ENCODE measurements around the gene CEP135.
A peak's percentile ranks its signal among the peaks of the same experiment; 100 is the strongest.
"Not testable (repeated sequence)": the region's sequence is repeated elsewhere in the genome, so short reads cannot be mapped to it uniquely, and the experiment has no call there.

CEP135 gene, protein sequence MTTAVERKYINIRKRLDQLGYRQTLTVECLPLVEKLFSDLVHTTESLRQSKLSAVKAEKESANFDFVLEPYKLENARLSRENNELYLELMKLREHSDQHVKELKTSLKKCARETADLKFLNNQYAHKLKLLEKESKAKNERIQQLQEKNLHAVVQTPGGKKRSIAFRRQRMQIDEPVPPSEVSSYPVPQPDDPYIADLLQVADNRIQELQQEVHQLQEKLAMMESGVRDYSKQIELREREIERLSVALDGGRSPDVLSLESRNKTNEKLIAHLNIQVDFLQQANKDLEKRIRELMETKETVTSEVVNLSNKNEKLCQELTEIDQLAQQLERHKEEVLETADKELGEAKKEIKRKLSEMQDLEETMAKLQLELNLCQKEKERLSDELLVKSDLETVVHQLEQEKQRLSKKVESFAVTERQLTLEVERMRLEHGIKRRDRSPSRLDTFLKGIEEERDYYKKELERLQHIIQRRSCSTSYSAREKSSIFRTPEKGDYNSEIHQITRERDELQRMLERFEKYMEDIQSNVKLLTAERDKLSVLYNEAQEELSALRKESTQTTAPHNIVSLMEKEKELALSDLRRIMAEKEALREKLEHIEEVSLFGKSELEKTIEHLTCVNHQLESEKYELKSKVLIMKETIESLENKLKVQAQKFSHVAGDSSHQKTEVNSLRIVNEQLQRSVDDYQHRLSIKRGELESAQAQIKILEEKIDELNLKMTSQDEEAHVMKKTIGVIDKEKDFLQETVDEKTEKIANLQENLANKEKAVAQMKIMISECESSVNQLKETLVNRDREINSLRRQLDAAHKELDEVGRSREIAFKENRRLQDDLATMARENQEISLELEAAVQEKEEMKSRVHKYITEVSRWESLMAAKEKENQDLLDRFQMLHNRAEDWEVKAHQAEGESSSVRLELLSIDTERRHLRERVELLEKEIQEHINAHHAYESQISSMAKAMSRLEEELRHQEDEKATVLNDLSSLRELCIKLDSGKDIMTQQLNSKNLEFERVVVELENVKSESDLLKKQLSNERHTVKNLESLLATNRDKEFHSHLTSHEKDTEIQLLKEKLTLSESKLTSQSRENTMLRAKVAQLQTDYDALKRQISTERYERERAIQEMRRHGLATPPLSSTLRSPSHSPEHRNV

DNA sequence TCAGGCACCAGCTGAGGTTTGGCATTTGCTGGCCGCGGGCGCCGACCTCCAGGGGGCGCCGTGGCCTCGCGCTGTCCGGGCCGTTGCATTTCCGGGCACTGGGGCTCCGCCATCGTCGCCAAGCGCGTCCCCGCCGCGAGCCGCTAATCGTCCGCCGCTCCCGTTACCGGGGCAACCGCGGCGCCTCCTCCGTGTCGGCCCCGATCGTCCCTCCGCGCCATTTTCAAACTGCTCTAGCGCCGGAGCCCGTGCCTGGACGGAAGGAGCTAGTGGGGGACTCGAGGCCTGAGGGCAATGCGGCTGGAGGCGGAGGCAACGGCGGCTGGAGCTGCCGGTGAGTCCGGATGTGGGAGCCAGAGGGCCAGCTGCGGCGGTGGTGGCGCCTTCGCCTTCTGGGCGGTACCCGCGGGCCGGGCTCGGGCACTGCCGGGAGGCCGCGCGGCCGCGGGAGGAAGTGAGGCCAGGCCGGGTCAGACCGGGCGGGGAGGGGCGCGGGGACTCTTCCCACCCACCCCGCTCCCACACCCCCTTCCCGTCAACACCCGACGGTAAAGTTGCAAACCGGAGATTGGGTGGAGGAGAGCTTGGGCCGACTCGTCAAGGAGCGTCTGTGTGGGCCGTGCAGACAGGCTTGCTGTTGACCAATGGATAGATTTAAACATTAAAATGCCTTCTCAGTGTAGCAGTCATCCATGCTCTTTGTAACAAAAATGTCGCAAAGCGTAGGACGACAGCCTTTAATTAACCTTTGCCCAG lies at the start of gene CEP135:
Gene CEP135 (plus strand): TSS at position 220 of the 756 bp plus-strand sequence. CDS start 3,186 bp downstream, outside the sequence.
- peak; percentile 92 for DNase-seq

DNA sequence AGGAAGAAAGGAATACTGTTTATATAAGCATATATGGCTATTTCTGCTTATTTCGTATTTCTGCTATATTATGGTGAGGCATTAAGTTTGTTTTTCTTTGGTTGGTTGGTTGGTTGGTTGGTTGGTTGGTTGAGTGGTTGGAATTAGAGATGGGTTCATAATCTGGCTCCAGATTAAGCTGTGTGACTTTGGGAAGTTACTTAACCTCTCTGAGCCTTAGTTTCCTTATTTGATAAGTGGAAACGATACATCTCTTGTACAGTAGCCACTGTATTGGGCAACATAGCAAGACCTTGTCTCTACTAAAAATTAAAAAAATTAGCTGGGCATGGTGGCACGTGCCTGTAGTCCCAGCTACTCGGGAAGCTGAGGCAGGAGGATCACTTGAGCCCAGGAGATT lies 46.1 kb upstream of the CEP135 start:
- DNase-seq, result no peak

DNA sequence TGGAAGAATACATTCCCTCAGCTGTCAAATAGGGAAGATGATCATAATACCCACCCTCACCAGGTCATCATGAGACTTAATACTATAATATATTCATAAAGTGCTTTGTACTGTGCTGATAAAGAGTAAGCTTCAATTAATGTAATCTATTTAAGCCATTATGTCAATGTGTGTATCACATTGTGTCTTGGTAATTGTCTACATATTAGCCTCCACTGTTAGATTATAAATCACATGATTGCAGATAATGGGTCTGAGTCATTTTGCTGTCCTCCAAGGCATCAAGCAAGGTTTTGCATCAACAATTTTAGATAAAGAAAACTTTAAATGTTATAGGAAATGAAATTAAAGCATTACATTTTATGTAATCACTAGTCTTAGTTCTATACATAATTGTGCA lies 45.2 kb upstream of the CEP135 start:
- DNase-seq, result no peak

DNA sequence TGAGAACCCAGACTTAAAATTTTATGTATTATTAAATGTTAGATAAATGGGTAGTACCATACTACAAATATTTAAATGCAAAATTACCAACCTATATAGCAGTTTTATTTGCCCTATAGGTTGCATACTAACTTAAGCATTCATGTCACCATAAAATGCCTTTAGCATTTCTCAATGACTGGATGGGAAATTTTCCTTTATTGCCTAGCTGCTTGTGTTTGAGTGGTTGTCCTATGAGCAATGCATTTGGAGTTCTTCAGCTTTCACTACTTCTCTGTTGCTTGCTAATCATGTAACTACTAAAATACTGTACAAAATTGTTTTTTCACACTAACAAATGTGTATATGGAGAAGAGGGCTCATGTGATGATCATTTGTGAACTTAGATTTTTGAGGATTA lies 44.2 kb upstream of the CEP135 start:
- peak; percentile 23 for DNase-seq

DNA sequence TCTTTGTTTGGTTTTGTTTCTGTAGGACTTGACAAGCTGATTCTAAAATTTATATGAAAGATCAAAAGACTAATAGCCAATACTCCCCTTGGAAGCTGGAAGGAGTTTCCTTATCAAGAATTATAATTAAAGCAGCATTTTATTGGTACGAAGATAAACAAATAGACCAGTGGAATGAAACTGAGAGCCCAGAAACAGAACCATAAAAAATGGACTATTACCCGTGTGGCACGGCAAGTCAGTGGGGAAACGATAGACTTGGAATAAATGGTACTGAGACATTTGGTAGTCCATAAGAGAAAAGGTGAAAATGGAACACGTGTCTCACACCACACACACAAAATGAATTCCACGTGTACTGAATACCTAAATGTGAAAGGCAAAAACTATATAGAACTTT lies 42.4 kb upstream of the CEP135 start:
- no peak for DNase-seq

DNA sequence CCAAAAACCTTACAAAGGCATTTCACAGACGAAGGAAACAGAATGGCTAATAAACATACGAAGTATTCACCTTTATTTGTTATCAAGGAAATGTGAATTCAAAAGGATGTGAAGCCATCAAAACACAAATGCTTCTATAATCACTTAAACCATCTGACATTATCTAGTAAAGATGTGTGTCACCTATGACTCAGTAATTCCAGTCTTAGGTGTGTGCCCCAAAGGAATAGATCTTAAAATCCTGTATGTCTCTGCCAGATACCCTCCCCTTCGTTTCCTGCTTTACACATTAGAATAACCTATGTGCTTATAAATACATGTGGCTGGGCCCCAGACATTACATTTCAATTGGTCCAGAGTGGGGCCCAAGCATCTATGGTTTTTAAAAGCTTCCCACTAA lies 41.8 kb upstream of the CEP135 start:
- peak; percentile 48 for DNase-seq

DNA sequence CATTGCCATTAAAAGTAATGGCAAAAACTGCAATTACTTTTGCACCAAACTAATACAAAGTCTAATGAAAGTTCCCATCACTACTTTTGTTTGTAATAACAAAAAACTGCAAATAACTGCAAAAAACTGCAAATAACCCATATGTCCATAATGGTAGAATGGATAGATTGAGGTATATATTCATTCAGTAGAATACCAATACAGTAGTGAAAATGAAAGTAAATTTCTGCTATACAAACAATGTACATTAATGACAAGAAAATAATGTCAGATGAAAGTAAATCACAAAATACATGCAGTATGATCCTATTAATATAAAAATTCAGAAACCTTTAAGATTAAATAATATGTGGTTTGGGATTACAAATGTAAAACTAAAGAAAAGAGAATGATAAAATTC lies 41.3 kb upstream of the CEP135 start:
- DNase-seq, result no peak

DNA sequence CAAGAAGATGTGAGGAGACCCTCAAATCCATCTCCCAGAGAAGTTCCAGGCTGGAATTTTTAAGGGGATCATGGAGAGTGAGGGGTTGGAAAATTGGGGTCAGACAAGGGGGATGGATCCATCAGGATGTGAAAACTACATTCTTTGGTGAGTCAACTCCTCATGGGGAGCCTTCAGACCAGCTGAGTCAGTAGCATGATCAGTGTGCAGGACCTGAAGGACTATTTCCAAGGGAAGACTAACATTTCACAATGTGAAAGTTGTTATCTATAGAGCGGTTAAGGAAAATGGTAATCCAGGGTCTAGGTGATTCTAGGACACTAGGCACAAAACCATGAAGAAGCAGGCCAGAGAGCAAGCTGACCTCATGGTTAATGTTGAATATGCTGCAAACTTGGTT lies 38.6 kb upstream of the CEP135 start:
- peak; percentile 70 for DNase-seq

DNA sequence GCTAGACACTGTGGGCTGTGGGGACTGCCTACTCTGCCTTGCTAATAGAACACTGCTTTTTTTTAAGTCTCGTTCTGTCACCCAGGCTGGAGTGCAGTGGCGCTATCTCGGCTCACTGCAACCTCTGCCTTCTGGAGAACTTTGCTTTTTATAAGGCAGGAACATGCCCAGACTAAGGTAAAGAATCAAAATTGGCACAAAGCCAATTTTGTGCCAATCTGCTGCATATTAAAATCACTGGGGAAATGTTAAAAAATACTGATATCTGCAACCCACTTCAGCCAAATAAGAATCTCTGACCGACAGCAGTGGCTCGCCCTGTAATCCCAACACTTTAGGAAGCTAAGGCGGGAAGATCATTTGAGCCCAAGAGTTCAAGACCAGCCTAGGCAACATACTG lies 36.5 kb upstream of the CEP135 start:
- no peak for DNase-seq

DNA sequence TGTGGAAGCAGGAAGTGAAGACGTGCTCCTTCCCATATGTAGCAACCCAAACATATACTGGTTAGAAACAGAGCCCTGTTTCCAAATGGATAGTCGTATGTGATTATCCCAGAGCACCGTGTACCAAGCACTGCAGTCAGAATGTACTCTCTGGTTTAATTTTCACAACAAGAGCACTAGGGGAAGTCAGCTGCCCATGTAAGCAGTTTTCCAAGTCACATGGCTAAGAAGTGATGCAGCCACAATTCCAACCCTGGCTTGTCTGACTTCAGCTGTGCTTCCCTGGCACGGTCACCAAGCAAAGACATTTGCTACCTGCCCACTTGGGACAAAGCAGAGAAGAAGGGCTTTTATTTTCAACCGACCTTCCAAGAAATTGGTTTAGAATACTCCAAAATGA lies 28.2 kb upstream of the CEP135 start:
- peak; percentile 2 for DNase-seq

DNA sequence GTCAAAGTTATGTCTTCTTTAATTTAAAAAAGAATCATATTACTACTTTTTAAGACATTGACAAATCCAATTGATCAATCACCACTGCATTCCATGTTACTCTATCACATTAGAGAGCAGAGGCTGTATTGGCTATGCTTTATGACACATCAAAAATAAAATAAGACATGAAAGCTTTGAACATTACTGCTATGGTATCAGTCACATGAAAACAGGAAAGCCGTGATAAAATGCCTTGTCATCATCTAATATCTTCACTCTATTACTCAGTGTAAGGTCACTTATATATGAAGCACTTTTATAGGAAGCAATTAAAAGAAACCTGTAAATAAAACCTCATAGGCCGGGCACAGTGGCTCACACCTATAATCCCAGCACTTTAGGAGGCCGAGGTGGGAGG lies 27.7 kb upstream of the CEP135 start:
- peak; percentile 35 for DNase-seq

DNA sequence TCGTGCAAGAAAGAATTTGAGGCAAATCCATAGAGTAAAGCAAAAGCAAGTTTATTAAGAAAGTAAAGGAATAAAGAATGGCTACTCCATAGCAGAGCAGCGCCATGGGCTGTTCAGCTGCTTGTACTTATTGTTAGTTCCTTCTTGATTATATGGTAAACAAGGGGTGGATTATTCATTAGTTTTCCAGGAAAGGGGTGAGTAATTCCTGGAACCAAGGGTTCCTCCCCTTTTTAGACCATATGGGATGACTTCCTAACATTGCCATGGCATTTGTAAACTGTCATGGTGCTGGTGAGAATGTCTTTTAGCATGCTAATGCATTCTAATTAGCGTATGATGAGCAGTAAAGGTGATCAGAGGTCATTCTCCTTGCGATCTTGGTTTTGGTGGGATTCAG lies 23.5 kb upstream of the CEP135 start:
- DNase-seq, result peak; percentile 43

DNA sequence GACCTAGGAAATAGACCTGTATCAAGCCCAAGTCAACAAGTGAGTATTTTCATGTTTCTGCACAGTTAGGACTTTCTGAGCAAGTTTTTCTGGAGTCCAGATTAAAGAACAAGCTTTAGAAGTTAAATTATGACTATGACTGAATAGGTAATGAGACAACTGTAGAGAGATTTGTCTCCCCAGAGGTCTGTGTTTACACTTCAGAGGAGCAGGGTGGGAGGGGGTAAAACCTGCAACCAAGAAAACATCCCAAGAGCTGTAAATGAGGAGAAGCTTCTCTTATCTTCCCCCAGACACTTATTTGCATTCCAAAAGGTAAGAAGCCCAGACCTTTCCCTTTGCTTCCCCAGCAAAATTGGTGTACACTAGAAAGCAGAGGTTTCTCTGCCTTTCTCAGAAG lies 22.1 kb upstream of the CEP135 start:
- no peak for DNase-seq

DNA sequence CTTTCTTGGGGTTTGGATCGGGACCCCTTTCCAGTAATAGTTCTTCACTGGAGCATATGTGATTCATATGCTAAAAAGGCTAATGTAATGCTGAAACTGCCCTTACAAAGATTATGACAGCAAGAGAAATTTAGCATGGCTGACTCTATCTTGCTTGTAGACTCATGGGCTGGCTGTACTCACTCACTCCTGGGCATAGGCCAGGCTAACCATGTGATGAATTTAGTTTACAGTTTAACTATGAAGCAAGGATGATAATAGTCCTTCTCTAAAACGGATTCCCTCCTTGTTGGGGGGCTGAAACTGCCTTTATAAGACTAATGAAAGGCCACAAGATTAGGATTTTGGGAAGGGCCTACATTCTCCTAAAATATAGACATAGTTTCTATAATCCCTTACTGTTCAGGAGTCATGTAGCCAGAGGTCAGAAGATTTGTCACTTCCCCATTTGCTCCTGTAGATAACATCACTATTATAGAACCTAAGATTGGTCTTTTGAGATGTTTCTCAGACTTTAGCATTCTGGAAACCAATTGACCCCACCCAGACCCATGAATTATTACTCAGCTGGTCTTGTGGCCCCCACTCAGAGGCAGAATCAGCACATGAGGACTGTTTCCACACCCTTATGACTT lies 20.8 kb upstream of the CEP135 start:
- DNase-seq, result no peak

DNA sequence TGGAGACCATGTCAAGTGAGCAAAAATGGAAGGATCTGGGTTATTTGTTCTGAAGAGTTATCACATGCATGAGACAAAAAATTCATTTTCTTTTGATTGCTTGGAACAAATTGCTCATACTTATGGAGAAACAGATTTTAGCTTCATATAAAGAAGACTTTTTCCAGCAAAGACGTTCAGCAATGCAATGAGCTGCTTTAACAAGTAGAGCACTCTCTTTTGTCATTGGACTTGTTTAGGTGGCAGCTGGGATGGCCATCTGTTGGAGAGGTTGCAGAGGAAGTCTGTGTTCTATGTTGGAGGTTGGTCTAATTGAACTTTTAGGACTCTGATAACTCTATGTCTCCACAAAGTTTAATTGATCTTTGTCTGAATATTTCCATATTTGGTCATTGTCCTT lies 19.9 kb upstream of the CEP135 start:
- DNase-seq, result no peak

DNA sequence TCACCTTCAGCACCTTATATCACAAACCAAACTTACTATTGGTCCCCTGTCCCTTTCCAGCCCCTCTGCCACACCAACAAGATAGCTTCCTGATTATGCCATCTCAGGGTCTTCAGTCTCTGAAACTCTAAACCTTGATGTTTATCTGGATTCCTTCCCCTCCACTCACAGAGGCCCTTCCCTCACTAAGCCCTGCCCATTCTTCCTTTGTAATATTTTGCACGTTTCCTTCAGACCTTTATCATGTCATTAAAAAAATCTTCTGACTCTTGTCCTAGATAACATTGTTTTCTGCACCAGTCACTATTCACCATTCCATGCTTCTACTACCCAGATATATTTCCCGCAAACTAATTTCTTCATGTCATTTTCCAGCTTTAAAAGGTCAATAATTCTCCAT lies 17.7 kb upstream of the CEP135 start:
- DNase-seq, result peak; percentile 7

DNA sequence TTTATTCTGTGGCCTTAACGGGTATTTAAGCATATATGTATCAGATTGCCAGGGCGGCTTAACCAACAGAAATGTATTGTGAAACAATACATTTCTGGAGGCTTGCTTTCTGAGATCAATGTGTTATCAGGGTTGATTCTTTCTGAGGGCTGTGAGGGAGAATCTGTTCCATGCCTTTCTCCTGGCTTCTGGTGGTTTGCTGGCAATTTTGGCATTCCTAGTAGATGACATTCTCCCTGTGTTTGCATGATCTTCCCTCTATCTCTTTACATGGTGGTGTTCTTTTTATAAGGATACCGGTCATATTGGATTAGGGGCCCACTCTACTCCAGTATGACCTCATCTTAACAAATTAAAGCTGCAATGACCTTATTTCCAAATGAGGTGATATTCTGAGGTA lies 16.9 kb upstream of the CEP135 start:
- DNase-seq, result peak; percentile 84

DNA sequence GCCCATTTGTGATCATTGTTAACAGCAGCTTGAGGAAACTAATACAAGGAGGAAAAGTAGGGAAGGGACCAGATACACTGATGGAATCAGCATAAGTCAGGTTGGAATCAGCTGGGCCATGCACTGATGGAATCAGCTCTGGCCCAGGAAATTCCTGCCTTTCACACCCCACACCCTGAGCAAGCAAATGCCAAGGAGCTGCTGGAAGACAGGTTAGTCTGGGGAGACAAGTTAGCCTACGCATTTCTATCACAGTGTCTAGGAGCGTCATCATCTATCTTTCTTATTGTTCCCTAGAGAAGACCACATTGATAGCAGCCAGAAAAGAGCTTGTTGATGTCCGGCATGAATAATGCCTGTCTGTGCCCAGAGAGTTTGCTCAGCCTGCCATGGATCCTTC lies 16.2 kb upstream of the CEP135 start:
- DNase-seq, result no peak

DNA sequence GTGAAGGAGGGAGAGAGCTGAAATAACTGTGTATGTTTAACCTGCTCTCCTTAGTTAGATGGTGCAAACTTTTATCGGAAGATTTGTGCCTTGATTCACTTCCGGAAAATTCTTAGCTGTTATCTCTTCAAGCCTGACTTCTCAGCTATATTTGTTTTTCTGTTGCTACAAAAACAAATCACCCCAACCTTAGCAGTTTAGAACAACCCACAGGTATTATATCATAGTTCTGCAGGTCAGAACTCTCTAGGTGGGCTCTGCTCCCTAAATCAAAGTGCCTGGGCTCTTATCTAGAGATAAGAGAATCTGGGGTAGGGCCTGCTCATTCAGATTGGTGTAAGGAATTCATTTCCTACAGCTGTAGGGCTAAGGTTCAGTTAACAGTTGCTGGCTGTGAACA lies 15.1 kb upstream of the CEP135 start:
- no peak for DNase-seq

DNA sequence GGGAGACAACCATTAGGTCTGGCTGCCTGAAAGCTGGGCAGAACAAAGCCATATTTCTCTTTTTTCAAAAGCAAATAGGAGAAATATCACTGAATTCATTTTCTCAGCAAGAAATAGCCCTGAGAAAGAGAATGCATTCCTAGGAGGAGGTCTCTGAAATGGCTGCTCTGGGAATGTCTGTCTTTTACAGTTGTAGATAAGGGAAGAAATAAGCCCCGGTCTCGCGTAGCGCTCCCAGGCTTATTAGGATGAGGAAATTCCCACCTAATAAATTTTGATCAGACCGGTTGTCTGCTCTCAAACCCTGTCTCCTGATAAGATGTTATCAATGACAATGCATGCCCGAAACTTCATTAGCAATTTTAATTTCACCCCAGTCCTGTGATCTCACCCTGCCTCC lies 12.8 kb upstream of the CEP135 start:
- not testable (repeated sequence) for DNase-seq

DNA sequence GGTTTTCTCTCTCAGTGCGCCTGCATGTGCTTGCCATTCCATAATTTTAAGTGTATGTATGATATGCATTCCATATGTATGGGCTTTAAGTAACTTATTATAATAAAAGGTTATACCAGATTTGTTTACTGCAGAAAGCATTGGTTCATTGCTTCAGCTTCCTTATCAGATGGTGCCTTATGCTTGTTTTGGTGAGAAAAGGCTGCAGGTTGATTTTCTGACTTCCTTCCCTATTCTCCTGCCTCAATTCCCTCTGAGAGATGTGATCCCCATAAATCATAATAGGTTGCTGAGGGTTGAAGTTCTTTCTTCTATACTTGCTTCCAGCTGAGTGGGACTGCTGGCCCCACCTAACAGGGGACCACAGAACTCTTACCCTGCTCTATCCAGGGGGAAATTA lies 10.3 kb upstream of the CEP135 start:
- no peak for DNase-seq

DNA sequence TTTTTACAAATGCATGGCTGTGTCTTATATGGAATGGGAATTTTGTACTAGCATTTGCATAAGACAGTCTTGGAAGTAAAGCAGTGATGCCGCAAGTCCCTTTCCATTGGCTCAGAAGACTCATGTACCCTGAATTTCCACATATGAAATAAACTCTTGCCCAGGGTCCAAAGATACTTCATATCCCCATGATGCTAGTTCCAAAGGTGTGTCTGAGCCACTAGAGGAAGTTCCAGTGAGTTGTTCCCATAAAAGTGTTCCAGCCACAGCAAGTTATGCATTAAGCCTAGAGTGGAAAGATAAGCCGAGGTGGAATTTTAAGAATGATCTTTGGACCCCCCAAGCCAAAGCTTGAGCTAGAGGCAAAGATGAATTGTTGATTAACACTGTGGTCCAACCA lies 9.3 kb upstream of the CEP135 start:
- DNase-seq, result no peak

All from fibroblast of skin of right biceps (primary cell).